ENCODE data around the gene RPA4.

GRCh38 chrX:96837808-96838207 is 45.9 kb upstream of the RPA4 start:
- TF ChIP-seq CTCF (IDR thresholded peaks at IDR 0.05), result no peak
- no peak for TF ChIP-seq POLR2A (IDR thresholded peaks at IDR 0.05)

Measured in testis (tissue), 2 donors.